ENCODE measurements around the gene CCDC154.
"Not testable (repeated sequence)": the region's sequence is repeated elsewhere in the genome, so short reads cannot be mapped to it uniquely, and the experiment has no call there.

Gene CCDC154

DNA sequence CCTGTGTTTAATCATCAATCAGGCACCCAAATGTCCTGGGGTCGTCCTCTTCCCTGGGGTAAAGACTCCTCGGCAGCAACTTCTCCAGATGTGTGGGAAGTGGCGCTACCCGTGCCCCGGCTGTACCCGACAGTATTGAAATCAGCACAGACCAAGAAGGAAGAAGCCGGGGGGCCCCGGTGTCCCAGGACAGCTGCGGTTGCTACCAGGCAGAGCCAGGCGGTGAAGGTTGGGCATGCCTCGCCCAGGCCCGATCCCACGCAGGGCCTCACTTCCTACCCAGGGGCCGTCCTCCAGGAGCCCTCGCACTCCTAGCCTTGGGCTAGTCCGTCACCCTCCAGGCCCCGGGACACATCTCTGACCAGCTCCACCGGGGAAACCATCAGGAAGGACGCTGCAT is 9.0 kb upstream of the CCDC154 start:
- no peak for DNase-seq (ENCODE audit: low read depth in 2 of 2)

DNA sequence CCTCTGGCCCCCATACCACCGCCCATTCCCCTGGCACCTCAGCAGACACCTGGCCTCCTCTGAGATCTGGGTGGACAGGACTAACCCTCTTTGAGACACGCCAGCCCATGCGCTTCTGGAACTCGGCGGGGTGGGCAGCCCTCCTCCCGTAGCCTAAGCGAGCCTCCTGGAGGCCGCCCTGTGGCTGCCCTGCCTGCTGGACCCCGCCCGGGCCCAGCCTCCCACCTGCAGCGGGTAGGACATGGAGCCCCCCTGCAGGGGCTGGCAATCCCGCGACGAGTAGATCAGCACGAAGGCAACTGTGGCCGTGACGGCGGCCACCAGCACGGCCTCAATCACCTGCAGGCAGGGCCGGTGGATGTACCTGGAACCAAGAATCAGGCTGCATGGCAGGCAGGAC is 8.2 kb upstream of the CCDC154 start:
- no peak for DNase-seq (ENCODE audit: low read depth in 2 of 2)

DNA sequence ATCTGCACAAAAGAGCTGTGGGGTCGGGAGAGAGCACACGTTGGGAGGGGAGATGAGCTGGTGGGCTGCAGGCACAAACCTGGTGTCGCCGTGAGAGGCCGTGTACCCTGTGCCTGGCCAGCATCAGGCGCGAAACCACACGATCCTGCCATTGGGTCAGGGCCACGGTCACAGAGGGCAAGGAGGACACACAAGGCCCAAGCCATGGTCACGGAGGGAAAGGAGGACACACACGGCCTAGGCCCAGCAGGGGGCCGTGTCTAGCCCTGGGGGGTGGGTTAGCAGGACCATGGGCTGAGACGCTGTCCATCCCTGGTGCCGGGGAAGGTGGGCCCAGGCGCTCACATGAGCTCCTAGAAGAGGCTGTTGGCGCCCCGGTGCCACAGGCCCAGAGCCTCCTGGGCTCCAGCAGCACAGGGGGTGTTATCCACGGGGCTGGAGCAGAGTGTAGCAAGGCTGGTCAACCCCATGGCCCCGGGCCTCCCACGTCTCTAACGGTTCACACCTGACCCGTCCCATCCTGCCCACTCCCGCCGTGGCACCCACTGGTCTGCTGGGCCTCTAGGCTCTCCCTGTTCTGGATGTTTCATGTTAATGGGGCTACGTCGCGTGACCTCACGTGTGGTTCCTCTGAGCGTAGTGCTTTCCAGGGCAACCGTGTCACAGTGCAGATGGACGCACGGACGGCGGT is 7.5 kb upstream of the CCDC154 start:
- DNase-seq (ENCODE audit: low read depth in 2 of 2) = no peak

DNA sequence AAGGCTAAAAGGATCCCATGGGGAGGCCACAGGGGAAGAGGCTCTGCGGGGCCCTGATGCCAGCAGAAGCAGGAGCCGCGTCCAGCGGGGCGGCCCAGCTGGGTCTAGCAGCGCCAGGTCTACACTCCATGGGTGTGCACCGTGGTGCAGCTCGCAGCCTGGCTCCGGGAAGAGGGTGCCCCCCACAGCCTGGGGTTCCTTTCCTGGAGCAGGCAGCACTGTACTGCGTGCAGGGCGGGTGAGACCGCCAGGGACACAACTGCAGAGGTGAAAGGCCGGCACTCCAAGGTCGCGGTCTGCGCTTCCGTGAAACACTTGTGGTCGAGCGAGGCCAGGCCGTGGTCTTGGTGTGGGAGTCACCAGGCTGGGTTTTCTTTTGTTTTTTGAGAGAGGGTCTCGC is 6.5 kb upstream of the CCDC154 start:
- no peak for DNase-seq (ENCODE audit: low read depth in 2 of 2)

DNA sequence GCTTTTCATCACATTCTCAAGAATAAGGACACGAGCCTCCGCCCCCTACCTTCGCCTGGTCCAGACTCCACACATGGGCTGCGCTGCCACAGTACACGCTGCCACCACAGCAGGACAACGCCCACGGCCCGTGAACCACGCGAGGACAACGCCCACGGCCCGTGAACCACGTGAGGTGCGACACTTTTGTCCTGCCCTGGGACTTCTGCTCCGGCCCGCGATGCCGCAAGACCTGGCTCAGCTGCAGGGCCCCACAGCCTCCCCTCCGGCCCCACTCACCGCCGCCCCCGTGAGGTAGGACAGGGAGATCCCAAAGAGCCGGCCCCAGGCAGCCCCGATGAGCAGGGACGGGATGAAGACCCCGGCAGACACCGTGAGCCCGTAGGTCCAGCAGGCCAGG is 5.9 kb upstream of the CCDC154 start:
- no peak for DNase-seq (ENCODE audit: low read depth in 2 of 2)

DNA sequence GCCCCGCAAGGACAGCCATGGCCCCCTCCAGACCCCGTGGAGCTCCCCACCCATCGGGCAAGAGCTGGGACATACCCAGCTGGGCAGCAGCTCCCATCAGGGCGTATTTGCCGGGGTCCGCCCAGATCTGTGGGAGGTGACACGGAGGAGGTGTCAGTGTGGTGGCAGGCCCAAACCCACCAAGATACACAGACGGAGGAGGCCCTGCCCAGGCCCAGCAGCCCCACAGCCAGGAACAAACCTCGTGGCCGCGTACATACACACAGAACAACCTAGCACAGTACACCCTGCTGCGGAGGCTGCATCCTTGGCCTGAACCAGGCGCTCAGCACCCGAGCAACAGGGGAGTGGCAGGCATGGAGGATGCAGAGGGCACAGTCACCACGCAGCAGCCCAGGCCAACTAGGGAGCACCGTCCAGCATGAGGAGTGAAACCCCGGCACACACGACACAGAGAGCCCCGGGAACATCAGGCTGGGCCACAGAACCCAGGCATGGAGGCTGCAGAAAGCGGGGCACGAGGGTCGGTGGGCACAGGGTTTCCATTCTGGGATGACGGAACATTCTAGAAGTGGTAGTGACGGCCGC is 4.9 kb upstream of the CCDC154 start:
- DNase-seq (ENCODE audit: low read depth in 2 of 2) = no peak

DNA sequence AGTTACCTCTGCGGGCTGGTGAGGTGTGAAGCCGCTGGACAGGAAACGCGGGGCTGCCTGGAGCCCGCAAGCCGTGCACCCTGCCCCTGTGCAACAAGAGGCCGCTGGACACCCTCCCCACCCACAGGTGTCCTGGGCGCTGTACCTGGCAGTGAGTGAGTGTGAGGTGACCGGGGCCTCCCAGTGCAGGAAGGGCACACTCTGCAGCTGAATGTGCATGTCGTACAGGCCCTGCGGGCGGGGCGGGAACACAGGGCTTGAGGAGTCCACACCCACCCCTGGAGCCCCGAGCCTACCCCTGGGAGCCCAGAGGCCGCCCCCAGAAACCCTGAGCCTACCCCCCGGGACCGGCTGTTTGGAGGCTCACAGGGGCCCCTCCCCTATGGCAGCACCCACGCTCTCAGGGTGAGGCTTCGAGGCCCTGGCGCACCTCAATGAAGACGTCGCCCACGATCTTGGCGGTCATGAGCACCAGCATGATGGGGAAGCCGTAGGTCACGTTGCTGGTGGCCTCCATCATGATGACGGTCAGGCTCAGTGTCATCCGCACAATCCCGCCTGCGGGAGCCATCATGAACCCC is 4.3 kb upstream of the CCDC154 start:
- DNase-seq (ENCODE audit: low read depth in 2 of 2) = no peak

DNA sequence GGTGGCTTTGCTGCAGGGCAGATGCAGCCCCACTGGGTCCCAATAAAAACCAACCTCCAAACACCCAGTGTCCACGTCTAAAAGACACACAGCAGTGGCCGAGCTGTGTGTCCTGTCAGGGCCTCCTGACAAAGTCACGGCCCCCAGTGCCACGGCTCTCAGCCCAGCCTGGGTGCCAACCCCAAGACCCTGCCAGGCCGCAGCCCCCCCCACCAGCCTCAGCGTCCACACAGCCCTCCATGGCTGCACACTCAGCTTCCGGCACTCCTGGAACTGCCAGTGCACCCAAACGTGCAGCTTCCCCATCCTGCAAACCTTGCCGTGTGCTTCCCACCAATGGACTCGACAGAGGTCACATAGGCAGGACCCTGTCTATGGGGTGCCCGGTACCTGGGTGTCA is 3.6 kb upstream of the CCDC154 start:
- no peak for DNase-seq (ENCODE audit: low read depth in 2 of 2)

DNA sequence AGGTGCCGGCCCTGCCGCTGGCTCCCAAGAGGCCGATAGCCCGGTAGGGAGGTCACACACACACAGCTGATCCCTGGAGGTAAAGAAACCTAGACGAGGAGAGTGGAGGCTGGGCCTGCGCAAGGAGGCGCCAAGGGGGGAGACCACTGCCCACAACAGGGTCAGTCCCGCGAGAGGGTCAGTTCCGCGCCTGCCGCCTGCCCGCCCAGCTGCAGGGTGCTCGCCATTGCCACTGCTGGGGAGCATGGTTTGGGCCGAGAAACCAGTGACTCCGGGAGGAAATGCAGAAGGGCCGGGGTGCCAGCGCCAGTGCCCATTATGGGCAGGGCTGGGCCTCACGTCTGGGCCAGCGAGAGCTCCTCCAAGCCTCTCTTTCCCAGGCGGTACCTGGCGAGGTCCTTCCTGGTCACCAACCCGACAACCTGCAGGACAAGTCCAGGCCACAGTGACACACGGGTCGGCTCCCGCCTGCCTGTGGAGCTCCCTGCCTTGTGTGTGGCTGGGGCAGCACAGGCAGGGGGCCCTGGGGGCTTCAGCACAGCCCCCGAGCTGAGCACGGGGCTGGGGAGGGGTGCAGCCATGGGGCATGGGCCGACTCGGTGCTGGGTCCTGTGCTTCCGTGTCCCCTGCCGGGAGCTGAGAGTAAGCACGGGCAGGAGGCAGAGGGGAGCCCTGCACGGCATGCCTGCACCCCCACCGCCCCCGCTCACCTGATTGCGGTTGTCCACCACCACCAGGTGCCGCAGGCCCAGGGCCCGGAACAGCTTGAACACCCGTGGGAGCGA is 2.1 kb upstream of the CCDC154 start:
- no peak for DNase-seq (ENCODE audit: low read depth in 2 of 2)

DNA sequence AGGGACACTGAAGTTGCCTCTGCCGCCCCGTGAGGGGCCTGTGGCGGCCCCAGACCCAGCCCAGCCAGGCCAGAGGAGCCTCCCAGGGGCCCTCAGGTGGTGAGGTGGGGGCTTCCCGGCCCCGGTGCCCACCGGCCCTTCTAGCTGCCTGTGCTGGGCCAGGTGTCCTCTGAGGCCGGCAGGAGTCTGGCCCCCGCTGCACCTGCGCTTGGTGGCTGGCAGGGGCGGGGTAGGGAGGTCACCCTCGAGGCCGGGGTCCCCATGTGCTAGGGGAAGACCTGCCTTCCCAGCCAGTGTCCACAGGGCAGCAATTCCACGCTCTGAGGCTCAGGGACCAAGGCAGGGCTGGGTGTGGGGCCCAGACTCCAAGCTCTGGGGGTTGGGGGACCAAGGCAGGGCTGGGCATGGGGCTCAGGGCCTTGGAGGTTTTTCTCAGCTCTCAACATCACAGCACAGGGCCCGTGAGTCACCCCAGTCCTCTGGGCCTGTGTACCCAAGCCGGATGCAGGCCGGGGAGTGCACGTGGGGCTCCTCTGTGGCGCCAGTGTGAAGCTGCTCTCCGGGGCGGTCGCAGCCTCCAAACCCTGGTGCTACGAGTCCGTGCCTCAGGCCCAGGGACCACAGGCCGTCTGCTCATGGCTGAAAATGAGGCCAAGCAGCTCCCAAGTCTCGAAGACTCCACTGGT is 1.3 kb upstream of the CCDC154 start:
- no peak for DNase-seq (ENCODE audit: low read depth in 2 of 2)

DNA sequence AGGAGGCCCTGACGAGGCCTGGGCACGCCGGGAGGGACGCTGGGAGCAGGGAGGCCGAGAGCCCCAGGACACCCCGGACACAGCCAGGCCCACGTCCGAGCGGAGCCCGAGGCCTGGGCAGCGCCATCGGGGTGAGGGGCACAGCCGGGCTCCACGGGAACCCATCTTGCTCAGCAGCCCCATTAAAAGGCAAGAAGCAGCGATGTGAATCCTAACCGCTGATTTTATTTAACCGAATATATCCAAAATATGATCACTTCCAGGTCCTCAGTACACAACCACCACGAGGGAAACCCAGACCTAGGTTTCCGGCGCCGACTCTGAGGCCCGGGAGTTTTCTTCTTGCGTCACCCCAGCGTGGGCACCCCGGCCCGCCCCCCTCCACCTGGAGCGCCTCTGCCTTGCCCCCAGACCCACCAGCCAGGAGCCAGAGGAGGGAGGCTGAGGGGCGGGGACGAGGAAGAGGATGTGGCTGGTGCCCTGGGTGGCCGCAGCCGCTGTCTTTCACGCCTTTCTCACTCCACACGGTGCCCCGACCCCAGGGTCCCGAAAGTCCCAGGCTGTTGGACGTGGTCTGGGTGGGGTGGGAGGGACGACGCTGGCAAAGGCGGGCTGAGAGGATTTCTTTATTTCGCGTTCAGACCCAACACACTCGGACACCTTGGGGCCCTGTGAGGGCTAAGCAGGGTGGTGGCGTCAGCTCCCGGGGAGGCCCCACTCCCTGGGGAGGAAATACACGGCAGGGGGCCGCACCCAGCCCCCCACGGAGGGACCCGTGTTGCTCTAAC is 568 bp upstream of the CCDC154 start:
- no peak for DNase-seq (ENCODE audit: low read depth in 2 of 2)

DNA sequence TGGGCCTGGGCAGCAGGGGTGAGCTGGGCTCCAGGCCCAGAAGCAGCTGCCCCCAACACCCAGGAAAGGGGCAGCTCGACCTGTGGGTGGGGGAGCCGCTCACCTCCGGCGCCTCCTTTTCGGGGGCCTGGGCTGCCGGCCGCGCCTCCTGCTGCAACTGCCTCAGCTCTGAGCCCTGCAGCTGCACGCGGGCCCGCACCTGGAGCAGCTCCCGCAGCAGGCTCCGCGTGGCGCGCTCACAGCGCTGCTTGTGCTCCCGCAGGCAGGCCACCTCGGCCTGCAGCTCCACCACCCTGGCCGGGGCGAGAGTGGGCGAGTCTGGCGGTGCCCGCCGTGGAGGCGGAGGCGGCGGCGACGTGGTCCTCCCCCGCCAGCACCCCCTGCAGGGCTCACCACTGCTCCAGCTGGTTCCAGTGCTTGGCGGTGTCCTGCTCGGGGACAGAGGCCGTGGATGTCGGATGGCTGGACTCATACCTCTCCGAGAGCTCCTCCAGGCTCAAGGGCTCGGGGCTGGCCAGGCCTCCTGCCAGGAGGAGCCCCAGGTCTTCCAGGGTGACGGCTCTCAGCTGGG is 868 bp downstream of the CCDC154 start:
- no peak for DNase-seq (ENCODE audit: low read depth in 2 of 2)

DNA sequence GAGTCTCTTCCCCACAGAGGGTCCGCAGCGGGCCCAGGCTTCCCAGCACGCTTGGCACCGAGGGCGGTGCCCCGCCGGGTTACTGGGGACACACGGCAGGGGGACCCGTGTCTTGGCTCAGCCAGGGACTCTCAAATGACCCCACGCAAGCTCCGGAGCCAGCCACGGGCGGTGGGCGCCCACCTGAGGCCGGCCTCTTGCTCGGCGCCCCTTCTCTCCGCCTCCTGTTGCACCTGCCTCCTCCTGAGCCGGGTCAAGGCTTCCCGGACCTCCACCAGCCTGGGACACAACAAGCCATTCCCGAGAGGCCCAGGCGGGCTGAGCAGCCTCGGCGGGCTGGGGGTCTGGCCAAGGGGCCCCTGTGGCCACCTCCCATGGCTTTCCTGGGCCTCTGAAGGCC is 1.7 kb downstream of the CCDC154 start:
- no peak for DNase-seq (ENCODE audit: low read depth in 2 of 2)

DNA sequence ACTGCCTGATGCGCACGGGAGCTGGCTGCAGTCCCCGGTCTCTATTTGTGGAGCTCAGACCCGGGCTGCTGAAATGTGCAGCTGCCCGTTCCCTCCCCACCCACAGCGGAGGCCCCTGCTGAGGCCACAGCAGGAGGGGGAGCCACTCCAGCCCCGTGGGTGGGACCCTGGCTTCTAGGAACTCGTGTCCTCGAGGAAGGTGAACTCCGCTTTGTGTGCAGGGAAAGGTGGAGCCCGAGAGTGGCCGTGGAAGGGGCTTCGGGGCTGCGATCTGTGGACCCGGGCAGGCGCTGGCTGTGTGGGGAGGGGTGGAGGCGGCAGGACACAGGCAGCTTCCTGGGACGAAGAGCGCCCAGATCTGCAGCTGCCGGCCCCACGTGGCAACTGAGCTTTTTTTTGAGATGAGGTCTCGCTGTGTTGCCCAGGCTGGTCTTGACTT is 2.9 kb downstream of the CCDC154 start:
- no peak for DNase-seq (ENCODE audit: low read depth in 2 of 2)

DNA sequence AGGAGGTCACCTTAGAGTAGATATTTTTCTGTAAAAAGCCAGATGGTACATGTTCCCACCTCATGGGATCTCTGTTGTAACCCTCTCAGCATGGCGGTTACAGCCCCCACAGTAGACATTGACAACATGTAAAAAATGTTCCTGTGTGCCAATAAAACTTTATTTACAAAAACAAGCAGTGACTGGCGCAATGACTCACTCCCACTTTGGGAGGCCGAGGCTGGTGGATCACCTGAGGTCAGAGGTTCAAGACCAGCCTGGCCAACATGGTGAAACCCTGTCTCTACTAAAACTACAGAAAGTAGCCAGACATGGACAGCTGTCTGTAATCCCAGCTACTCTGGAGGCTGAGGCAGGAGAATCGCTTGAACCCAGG is 4.7 kb downstream of the CCDC154 start:
- not testable (repeated sequence) for DNase-seq (ENCODE audit: low read depth in 2 of 2)

DNA sequence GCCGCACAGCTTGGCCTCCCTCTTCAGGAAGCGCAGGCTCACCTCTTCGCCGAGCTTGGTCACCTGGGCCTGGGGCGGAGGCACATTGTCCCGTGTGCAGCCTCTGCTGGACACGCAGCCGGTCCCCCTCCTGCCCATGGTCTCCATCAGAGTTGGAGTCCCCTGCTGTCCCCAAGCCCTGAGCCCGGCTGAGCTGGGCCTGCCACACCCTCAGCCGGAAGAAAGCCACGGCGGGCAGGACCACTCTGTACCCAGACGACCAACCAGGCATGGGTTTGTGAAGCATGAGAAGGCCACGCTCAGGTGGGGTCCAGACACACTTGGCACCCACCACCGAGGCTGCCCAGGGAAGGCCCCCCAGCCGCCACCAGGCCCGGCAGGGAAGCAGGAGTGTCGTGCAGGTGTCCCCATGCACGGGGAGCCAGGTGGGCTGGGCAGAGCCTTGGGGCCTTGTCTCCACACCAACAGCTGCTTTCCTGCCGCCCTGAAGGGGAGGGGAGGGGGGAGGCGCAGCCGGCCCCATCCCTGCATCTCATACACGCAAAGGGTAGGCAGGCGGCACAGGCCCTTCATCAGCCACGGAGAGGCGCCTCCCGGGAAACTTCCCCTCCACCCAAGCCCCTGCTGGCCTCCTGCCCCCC is 5.2 kb downstream of the CCDC154 start:
- no peak for DNase-seq (ENCODE audit: low read depth in 2 of 2)

DNA sequence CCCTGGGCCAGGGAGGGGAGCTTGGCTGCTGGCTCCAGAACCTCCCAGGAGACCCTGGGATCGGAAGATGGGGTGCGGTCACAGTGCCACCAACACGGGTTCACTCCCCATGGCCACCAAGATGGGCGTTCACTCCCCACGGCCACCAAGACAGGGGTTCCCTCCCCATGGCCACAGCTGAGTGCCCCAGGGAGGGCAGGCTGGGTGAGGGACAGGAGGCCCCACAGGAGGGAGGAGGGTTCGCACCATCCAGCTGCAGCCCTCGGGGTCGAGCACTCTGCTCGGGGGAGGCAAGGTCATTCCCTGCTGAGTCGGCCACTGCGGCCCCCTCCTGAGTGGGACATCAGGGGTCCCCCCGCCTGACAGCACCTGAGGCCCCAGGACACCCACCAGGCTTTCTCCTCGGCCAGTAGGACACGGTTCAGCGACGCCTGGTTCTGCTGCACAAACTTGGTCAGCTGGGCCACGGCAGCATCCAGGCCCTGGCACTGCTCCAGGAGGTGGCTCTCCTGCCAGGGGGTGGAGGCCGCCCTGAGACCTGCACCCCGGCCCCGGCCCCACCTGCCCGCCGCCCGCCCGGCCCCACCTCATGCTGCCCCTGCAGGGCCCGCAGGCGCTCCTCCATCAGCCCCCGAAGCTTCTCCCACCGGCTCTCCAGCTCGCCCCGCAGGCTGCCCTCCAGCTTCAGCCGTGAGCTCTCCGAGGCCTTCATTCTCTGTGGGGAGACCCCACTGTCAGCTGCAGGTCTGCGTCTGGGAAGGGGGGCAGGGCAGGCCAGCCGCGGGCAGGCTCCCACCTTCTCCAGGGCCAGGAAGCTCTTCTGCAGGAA is 5.9 kb downstream of the CCDC154 start:
- no peak for DNase-seq (ENCODE audit: low read depth in 2 of 2)

DNA sequence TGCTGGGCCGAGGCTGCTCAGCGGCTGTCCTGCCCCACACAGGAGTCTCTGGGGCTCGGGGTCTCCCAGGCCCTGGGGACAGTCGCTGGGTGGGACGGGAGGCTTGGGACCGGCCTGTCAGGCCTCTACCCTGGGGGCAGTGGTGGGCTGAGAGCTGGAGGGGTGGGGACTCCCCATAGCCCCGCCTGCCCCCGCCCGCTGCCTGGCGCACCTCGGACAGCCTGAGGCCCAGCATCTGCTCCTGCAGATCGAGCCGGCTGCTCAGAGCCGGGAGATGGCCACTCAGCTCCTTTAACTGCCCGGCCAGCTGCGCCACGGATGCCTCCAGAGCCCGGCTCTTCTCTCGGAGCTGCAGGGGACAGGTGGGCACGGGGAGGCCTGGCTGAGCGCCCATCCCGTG is 6.8 kb downstream of the CCDC154 start:
- DNase-seq (ENCODE audit: low read depth in 2 of 2) = no peak

DNA sequence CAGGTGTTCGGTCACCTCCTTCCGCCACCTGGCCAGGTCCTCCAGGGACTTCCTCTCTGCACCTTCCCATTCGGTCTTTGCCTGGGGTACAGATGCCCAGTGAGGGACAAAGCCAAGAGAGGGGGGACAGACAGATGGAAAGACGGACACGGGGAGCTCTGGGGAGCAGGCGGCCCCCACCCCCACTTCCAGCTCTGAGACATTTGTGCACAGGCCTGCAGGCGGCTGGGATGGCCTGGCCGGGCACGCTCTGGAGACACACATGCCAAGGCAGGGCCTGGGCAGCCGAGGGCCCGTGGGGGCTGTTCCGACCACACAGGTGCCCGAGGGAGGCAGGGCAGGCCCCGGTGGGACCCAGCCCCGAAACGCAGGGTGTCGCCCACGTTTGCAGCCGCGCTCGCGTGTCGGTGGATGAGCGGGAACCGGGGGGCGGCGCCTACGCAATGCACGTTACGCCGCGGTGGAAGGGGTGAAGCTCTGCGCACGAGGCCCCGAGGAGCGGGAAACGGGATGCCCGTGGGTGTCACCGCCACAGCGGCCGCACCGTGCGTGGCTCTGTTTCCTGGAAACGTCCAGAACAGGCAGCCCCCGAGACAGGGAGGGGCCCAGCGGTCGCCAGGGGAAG is 7.5 kb downstream of the CCDC154 start:
- no peak for DNase-seq (ENCODE audit: low read depth in 2 of 2)

All from stimulated activated CD8-positive, alpha-beta memory T cell treated with anti-CD3 and anti-CD28 coated beads, Interleukin-7, amount 100 ng/mL, for 4 hours (primary cell).